Skin of body (tissue), 2 donors: Measurements from ENCODE around the gene CTNNA3. TPM values are rescaled to one million over a fixed set of nuclear protein-coding genes. Genes with fewer than 3 reads are reported as not detected.

Experiments used
- DNase-seq: peaks from one replicate; lab custom pipeline; 2025; lab: John Stamatoyannopoulos, UW
- total RNA-seq: library from RNA; depleted of rRNA; stranded (reverse); fragments of >200 nt; gene quantifications from one replicate; pipeline ENCODE4 v1.2.3, GENCODE V29; 2014

CTNNA3 gene
- total RNA-seq, 1 donor from 2014 or later, result 7.1 TPM

- no peak for DNase-seq
These were observed 1140.9 kb downstream of the CTNNA3 start for GRCh38 chr10:66555061-66555460.

GRCh38 chr10:66552331-66552730, 1143.7 kb downstream of the CTNNA3 start:
- DNase-seq, result no peak

GRCh38 chr10:66550351-66550750, 1145.6 kb downstream of the CTNNA3 start:
- DNase-seq, result no peak

- no peak for DNase-seq
These were observed 1157.1 kb downstream of the CTNNA3 start for GRCh38 chr10:66538908-66539307.

GRCh38 chr10:66538371-66538770, 1157.6 kb downstream of the CTNNA3 start:
- DNase-seq, result no peak

- DNase-seq, result no peak
These were observed 1158.8 kb downstream of the CTNNA3 start for GRCh38 chr10:66537186-66537585.

- no peak for DNase-seq
These were observed 1160.6 kb downstream of the CTNNA3 start for GRCh38 chr10:66535439-66535838.

- no peak for DNase-seq
These were observed 1161.1 kb downstream of the CTNNA3 start for GRCh38 chr10:66534866-66535265.

GRCh38 chr10:66521506-66521905, 1174.5 kb downstream of the CTNNA3 start:
- DNase-seq, result no peak

- no peak for DNase-seq
These were observed 1176.4 kb downstream of the CTNNA3 start for GRCh38 chr10:66519616-66520015.

- DNase-seq, result no peak
These were observed 1181.3 kb downstream of the CTNNA3 start for GRCh38 chr10:66514666-66515065.

GRCh38 chr10:66513504-66513903, 1182.5 kb downstream of the CTNNA3 start:
- no peak for DNase-seq

GRCh38 chr10:66505003-66505657, 1190.9 kb downstream of the CTNNA3 start:
- DNase-seq, result no peak

GRCh38 chr10:66501356-66501755, 1194.6 kb downstream of the CTNNA3 start:
- DNase-seq, result no peak

- DNase-seq, result no peak
These were observed 1212.0 kb downstream of the CTNNA3 start for GRCh38 chr10:66483966-66484365.

- DNase-seq, result no peak
These were observed 1223.8 kb downstream of the CTNNA3 start for GRCh38 chr10:66472156-66472555.

- no peak for DNase-seq
These were observed 1229.0 kb downstream of the CTNNA3 start for GRCh38 chr10:66467042-66467441.

GRCh38 chr10:66466622-66467021, 1229.4 kb downstream of the CTNNA3 start:
- DNase-seq, result no peak

- DNase-seq, result no peak
These were observed 1232.4 kb downstream of the CTNNA3 start for GRCh38 chr10:66463611-66464010.

GRCh38 chr10:66457629-66458028, 1238.4 kb downstream of the CTNNA3 start:
- DNase-seq, result no peak

GRCh38 chr10:66455304-66455703, 1240.7 kb downstream of the CTNNA3 start:
- DNase-seq, result no peak

GRCh38 chr10:66440568-66440967, 1255.4 kb downstream of the CTNNA3 start:
- no peak for DNase-seq

GRCh38 chr10:66414943-66415342, 1281.1 kb downstream of the CTNNA3 start:
- DNase-seq, result no peak

- DNase-seq, result no peak
These were observed 1290.4 kb downstream of the CTNNA3 start for GRCh38 chr10:66405566-66405965.
